WTC11 (cell line): ENCODE results near the gene GRIFIN. TPM values are rescaled to one million over a fixed set of nuclear protein-coding genes. Genes with fewer than 3 reads are reported as not detected.

Experiments
- ATAC-seq: fragments of 200-7000 bp; cut with Tn5 transposase; 2 replicates; pipeline ENCODE4 v1.10.0; 2021; ENCODE audit warnings: mild to moderate bottlenecking, moderate library complexity
- CTCF ChIA-PET: fragments of 300-600 bp; sonication (Branson Sonifier 250); formaldehyde crosslinking; loops from one replicate; lab custom pipeline; 2021; ENCODE audit warnings: antibody characterized with exemption; lab: Charles Lee
- POLR2A ChIA-PET: fragments of 350-600 bp; sonication (Branson Sonifier 250); formaldehyde crosslinking; loops from one replicate; lab custom pipeline; 2021; ENCODE audit warnings: antibody characterized with exemption; lab: Charles Lee
- DNase-seq: peaks from one replicate; pipeline ENCODE4 v3.0.0; 2021; ENCODE audit warnings: low spot score
- H3K27ac Mint-ChIP-seq: 2 replicates; pipeline ENCODE4 v1.8.0; 2021; ENCODE audit warnings: mixed read lengths
- H3K27me3 Mint-ChIP-seq: 2 replicates; pipeline ENCODE4 v1.8.0; 2021; ENCODE audit warnings: low read depth, mild to moderate bottlenecking, moderate library complexity, mixed read lengths
- H3K36me3 Mint-ChIP-seq: 2 replicates; pipeline ENCODE4 v1.8.0; 2021; ENCODE audit warnings: mixed read lengths
- H3K4me1 Mint-ChIP-seq: 2 replicates; pipeline ENCODE4 v1.8.0; 2022; ENCODE audit warnings: mixed read lengths
- H3K4me3 Mint-ChIP-seq: 2 replicates; pipeline ENCODE4 v1.8.0; 2021; ENCODE audit warnings: mild to moderate bottlenecking, moderate library complexity, mixed read lengths
- H3K9me3 Mint-ChIP-seq: 2 replicates; pipeline ENCODE4 v1.8.0; 2021; ENCODE audit warnings: mixed read lengths
- CREM ChIP-seq: sonication (generic); formaldehyde crosslinking; IDR thresholded peaks from 2 replicates; pipeline ENCODE4 v1.8.1; 2022; ENCODE audit warnings: mild to moderate bottlenecking, missing genetic modification reagents, moderate library complexity
- FOXP4 ChIP-seq: sonication (generic); formaldehyde crosslinking; IDR thresholded peaks from 2 replicates; pipeline ENCODE4 v1.8.0; 2022; ENCODE audit warnings: mild to moderate bottlenecking, missing genetic modification reagents
- GRHL2 ChIP-seq: fragments of 250-450 bp; sonication (Bioruptor Pico); IDR thresholded peaks from 2 replicates; pipeline ENCODE4 v1.8.0; 2022; ENCODE audit warnings: mild to moderate bottlenecking, moderate library complexity; ENCODE audit not compliant: insufficient replicate concordance, severe bottlenecking
- HMGXB4 ChIP-seq: sonication (generic); formaldehyde crosslinking; IDR thresholded peaks from 2 replicates; pipeline ENCODE4 v1.8.1; 2023; ENCODE audit warnings: mild to moderate bottlenecking, moderate library complexity, missing genetic modification reagents
- MAX ChIP-seq: sonication (generic); formaldehyde crosslinking; IDR thresholded peaks from 2 replicates; pipeline ENCODE4 v1.8.0; 2022; ENCODE audit warnings: mild to moderate bottlenecking, missing genetic modification reagents
- NR1H2 ChIP-seq: sonication (generic); formaldehyde crosslinking; IDR thresholded peaks from 2 replicates; pipeline ENCODE4 v1.9.0; 2021; ENCODE audit warnings: mild to moderate bottlenecking, moderate library complexity, missing genetic modification reagents
- SMAD3 ChIP-seq: sonication (generic); formaldehyde crosslinking; IDR thresholded peaks from 2 replicates; pipeline ENCODE4 v1.8.0; 2022; ENCODE audit warnings: missing genetic modification reagents, mild to moderate bottlenecking, borderline replicate concordance
- TP53 ChIP-seq: sonication (generic); formaldehyde crosslinking; IDR thresholded peaks from 2 replicates; pipeline ENCODE4 v1.8.1; 2023; ENCODE audit warnings: mild to moderate bottlenecking, missing genetic modification reagents
- ZMAT4 ChIP-seq: fragments of 250-450 bp; sonication (Bioruptor Pico); IDR thresholded peaks from 2 replicates; pipeline ENCODE4 v1.9.0; 2021; ENCODE audit warnings: mild to moderate bottlenecking
- ZNF232 ChIP-seq: sonication (generic); formaldehyde crosslinking; IDR thresholded peaks from 2 replicates; pipeline ENCODE4 v1.8.0; 2022; ENCODE audit warnings: mild to moderate bottlenecking, missing genetic modification reagents
- ZNF416 ChIP-seq: fragments of 250-450 bp; sonication (Bioruptor Pico); IDR thresholded peaks from 2 replicates; pipeline ENCODE4 v1.9.0; 2021; ENCODE audit warnings: mild to moderate bottlenecking, inconsistent platforms
- ZNF423 ChIP-seq: fragments of 250-450 bp; sonication (Bioruptor Pico); IDR thresholded peaks from 2 replicates; pipeline ENCODE4 v2.1.2; 2022; ENCODE audit warnings: mild to moderate bottlenecking, moderate library complexity
- total RNA-seq: library from RNA; stranded (reverse); gene quantifications from 3 replicates; pipeline ENCODE4 v1.2.3, GENCODE V29; 2021

Gene GRIFIN
- total RNA-seq, 1 experiment from 2014 or later = not detected

- POLR2A ChIA-PET = interaction anchor here (0.6 to 0.7 kb wide), 2 partner anchors 56 to 1534 kb away, joined by 3 to 5 read pairs; partner anchors contain the start of gene BRAT1
- CTCF ChIA-PET = interaction anchor here (0.7 to 5.3 kb wide), 16 partner anchors 11 to 210 kb away, joined by 3 to 66 read pairs (median 4); partner anchors contain the start of gene IQCE
- no peaks in the 10 kb centered on the region for H3K36me3 Mint-ChIP-seq
- H3K27me3 Mint-ChIP-seq = no peaks in the 10 kb centered on the region; the same call in 1 of the 2 replicates
- H3K4me3 Mint-ChIP-seq = no peak overlapping the region
- DNase-seq (peak; percentile 58), ATAC-seq (peak; percentile 45)
- H3K4me1 Mint-ChIP-seq = peaks cover 36% of the 10 kb centered on the region
- H3K27ac Mint-ChIP-seq = no peak overlapping the region
- TF ChIP-seq ZNF423 (CRISPR knock-in tag) = peak; percentile 56; the same call in 1 of the 2 replicates
- TF ChIP-seq GRHL2 (CRISPR knock-in tag) = no peak
- 0 out of 2 replicates have a peak, but pooled peaks have one; percentile 9 for TF ChIP-seq MAX (CRISPR knock-in tag)
- H3K9me3 Mint-ChIP-seq = no peaks in the 10 kb centered on the region
These were observed 23.7 kb upstream of the GRIFIN start for GRCh38 chr7:2499719-2500430.

GRCh38 chr7:2499181-2499580 lies 23.0 kb upstream of the GRIFIN start:
- POLR2A ChIA-PET = interaction anchor here (0.7 to 1.1 kb wide), 2 partner anchors 34 to 56 kb away, joined by 3 to 5 read pairs; partner anchors contain the start of gene BRAT1
- ATAC-seq (no peak), DNase-seq (no peak)
- H3K4me1 Mint-ChIP-seq = peaks cover 39% of the 10 kb centered on the region
- TF ChIP-seq TP53 (CRISPR knock-in tag) (0 out of 2 replicates have a peak, but pooled peaks have one; percentile 3), ZNF232 (CRISPR knock-in tag) (no peak)
- H3K27ac Mint-ChIP-seq = no peak overlapping the region
- H3K36me3 Mint-ChIP-seq = no peaks in the 10 kb centered on the region
- H3K27me3 Mint-ChIP-seq = no peaks in the 10 kb centered on the region; the same call in 1 of the 2 replicates
- H3K9me3 Mint-ChIP-seq = no peaks in the 10 kb centered on the region
- H3K4me3 Mint-ChIP-seq = no peak overlapping the region
- CTCF ChIA-PET = interaction anchor here (0.9 to 5.3 kb wide), 10 partner anchors 20 to 210 kb away, joined by 4 to 66 read pairs (median 6); no protein-coding TSS in a partner anchor

GRCh38 chr7:2498708-2499107 lies 22.5 kb upstream of the GRIFIN start:
- POLR2A ChIA-PET = interaction anchor here (1.1 kb wide), 1 partner anchor 34 kb away, joined by 5 read pairs; no protein-coding TSS in a partner anchor
- Mint-ChIP-seq H3K9me3 (no peaks in the 10 kb centered on the region), H3K27ac (no peak overlapping the region), H3K4me3 (no peak overlapping the region), H3K4me1 (peaks cover 39% of the 10 kb centered on the region), H3K27me3 (no peaks in the 10 kb centered on the region; the same call in 1 of the 2 replicates), H3K36me3 (no peaks in the 10 kb centered on the region)
- TF ChIP-seq CREM (CRISPR knock-in tag) = no peak
- TF ChIP-seq ZMAT4 (CRISPR knock-in tag) = no peak
- TF ChIP-seq ZNF416 (CRISPR knock-in tag) = no peak
- no peak for TF ChIP-seq NR1H2 (CRISPR knock-in tag)
- no peak for TF ChIP-seq SMAD3 (CRISPR knock-in tag)
- TF ChIP-seq HMGXB4 (CRISPR knock-in tag) = peak; percentile 43; the same call in 1 of the 2 replicates
- TF ChIP-seq FOXP4 (CRISPR knock-in tag) = no peak
- DNase-seq (no peak), ATAC-seq (no peak)
- CTCF ChIA-PET = interaction anchor here (0.9 to 5.3 kb wide), 12 partner anchors 11 to 211 kb away, joined by 3 to 66 read pairs (median 4); partner anchors contain the start of gene TTYH3
